Glutamatergic neuron (in vitro differentiated cells): Measurements from ENCODE around the gene NAE1. TPM values are rescaled to one million over a fixed set of nuclear protein-coding genes. Genes with fewer than 3 reads are reported as not detected.

Source experiments
- DNase-seq: peaks from one replicate; pipeline ENCODE4 v3.0.0; 2022
- H3K27ac Mint-ChIP-seq: one replicate; pipeline ENCODE4 v1.8.0; 2020; ENCODE audit warnings: mild to moderate bottlenecking, mixed read lengths, inconsistent platforms; ENCODE audit not compliant: unreplicated experiment
- H3K27me3 Mint-ChIP-seq: one replicate; pipeline ENCODE4 v1.8.0; 2020; ENCODE audit warnings: mild to moderate bottlenecking, moderate library complexity, mixed read lengths, inconsistent platforms; ENCODE audit not compliant: unreplicated experiment
- H3K36me3 Mint-ChIP-seq: one replicate; pipeline ENCODE4 v1.8.0; 2020; ENCODE audit warnings: mild to moderate bottlenecking, mixed read lengths, inconsistent platforms; ENCODE audit not compliant: unreplicated experiment
- H3K4me1 Mint-ChIP-seq: one replicate; pipeline ENCODE4 v1.8.0; 2020; ENCODE audit warnings: mild to moderate bottlenecking, low read depth, mixed read lengths, inconsistent platforms; ENCODE audit not compliant: unreplicated experiment
- H3K4me3 Mint-ChIP-seq: one replicate; pipeline ENCODE4 v1.8.0; 2020; ENCODE audit warnings: mild to moderate bottlenecking, mixed read lengths, inconsistent platforms; ENCODE audit not compliant: unreplicated experiment
- H3K9me3 Mint-ChIP-seq: one replicate; pipeline ENCODE4 v1.8.0; 2020; ENCODE audit warnings: mild to moderate bottlenecking, moderate library complexity, mixed read lengths, inconsistent platforms; ENCODE audit not compliant: unreplicated experiment
- CTCF ChIP-seq: fragments of 200-600 bp; sonication (generic); IDR thresholded peaks from one replicate; pipeline ENCODE4 v1.5.0; 2021; ENCODE audit not compliant: partially characterized antibody, unreplicated experiment
- total RNA-seq: library from RNA; stranded (reverse); fragmentation: NEBNext Ultra II Directional; extraction: Animal tissue kit (Norgen Biotek cat#: 25700); gene quantifications from one replicate; pipeline ENCODE4 v1.2.1, GENCODE V29; 2021; ENCODE audit not compliant: unreplicated experiment

The NAE1 gene
- total RNA-seq, 1 donor from 2014 or later: 125 TPM

GRCh38 chr16:66846831-66847230 lies 16.1 kb upstream of the NAE1 start:
- no peak for DNase-seq
- Mint-ChIP-seq H3K27me3 (peaks cover 15% of the 10 kb centered on the region), H3K27ac (no peak overlapping the region), H3K4me3 (no peak overlapping the region), H3K9me3 (peaks cover 4% of the 10 kb centered on the region), H3K4me1 (peaks cover 14% of the 10 kb centered on the region), H3K36me3 (no peaks in the 10 kb centered on the region)
- no peak for TF ChIP-seq CTCF

GRCh38 chr16:66846266-66846665 lies 15.5 kb upstream of the NAE1 start:
- peaks cover 16% of the 10 kb centered on the region for H3K27me3 Mint-ChIP-seq
- DNase-seq: no peak
- peak overlapping the region; percentile 17 for H3K4me3 Mint-ChIP-seq
- peaks cover 4% of the 10 kb centered on the region for H3K9me3 Mint-ChIP-seq
- peak overlapping the region; percentile 62 for H3K27ac Mint-ChIP-seq
- no peak for TF ChIP-seq CTCF
- H3K4me1 Mint-ChIP-seq: peaks cover 14% of the 10 kb centered on the region
- H3K36me3 Mint-ChIP-seq: no peaks in the 10 kb centered on the region

- Mint-ChIP-seq H3K4me1 (peaks cover 14% of the 10 kb centered on the region), H3K27ac (peak overlapping the region; percentile 62), H3K4me3 (peak overlapping the region; percentile 64), H3K27me3 (peaks cover 16% of the 10 kb centered on the region), H3K36me3 (no peaks in the 10 kb centered on the region), H3K9me3 (peaks cover 4% of the 10 kb centered on the region)
- TF ChIP-seq CTCF: no peak
- peak; percentile 53 for DNase-seq
These were observed 15.0 kb upstream of the NAE1 start for GRCh38 chr16:66845791-66846221.

- TF ChIP-seq CTCF: no peak
- Mint-ChIP-seq H3K4me3 (peak overlapping the region; percentile 64), H3K27ac (peak overlapping the region; percentile 62), H3K27me3 (peaks cover 16% of the 10 kb centered on the region), H3K36me3 (no peaks in the 10 kb centered on the region), H3K4me1 (peaks cover 14% of the 10 kb centered on the region), H3K9me3 (peaks cover 4% of the 10 kb centered on the region)
- DNase-seq: no peak
These were observed 14.3 kb upstream of the NAE1 start for GRCh38 chr16:66845080-66845410.

GRCh38 chr16:66844342-66845079 lies 13.7 kb upstream of the NAE1 start, which contains the start of gene CA7:
Gene CA7 (plus strand): TSS chr16:66844414. CDS start chr16:66844488, 74 bp downstream.
- no peak for DNase-seq
- Mint-ChIP-seq H3K4me3 (peak within 1 kb of the TSS; percentile 77), H3K4me1 (peaks cover 14% of the 10 kb centered on the region), H3K27me3 (peaks cover 16% of the 10 kb centered on the region), H3K36me3 (no peaks in the 10 kb centered on the region), H3K9me3 (peaks cover 4% of the 10 kb centered on the region), H3K27ac (peak within 1 kb of the TSS; percentile 62)
- TF ChIP-seq CTCF: no peak
